WTC11 (cell line): ENCODE data around the gene GYPE. TPM values are rescaled to one million over a fixed set of nuclear protein-coding genes. Genes with fewer than 3 reads are reported as not detected.
"Not testable (repeated sequence)": the region's sequence is repeated elsewhere in the genome, so short reads cannot be mapped to it uniquely, and the experiment has no call there.

ENCODE experiments used
- ATAC-seq: fragments of 200-7000 bp; cut with Tn5 transposase; 2 replicates; pipeline ENCODE4 v1.10.0; 2021; ENCODE audit warnings: mild to moderate bottlenecking, moderate library complexity
- CTCF ChIA-PET: fragments of 300-600 bp; sonication (Branson Sonifier 250); formaldehyde crosslinking; loops from one replicate; lab custom pipeline; 2021; ENCODE audit warnings: antibody characterized with exemption; lab: Charles Lee
- POLR2A ChIA-PET: fragments of 350-600 bp; sonication (Branson Sonifier 250); formaldehyde crosslinking; loops from one replicate; lab custom pipeline; 2021; ENCODE audit warnings: antibody characterized with exemption; lab: Charles Lee
- DNase-seq: peaks from one replicate; pipeline ENCODE4 v3.0.0; 2021; ENCODE audit warnings: low spot score
- H3K27ac Mint-ChIP-seq: 2 replicates; pipeline ENCODE4 v1.8.0; 2021; ENCODE audit warnings: mixed read lengths
- H3K27me3 Mint-ChIP-seq: 2 replicates; pipeline ENCODE4 v1.8.0; 2021; ENCODE audit warnings: low read depth, mild to moderate bottlenecking, moderate library complexity, mixed read lengths
- H3K36me3 Mint-ChIP-seq: 2 replicates; pipeline ENCODE4 v1.8.0; 2021; ENCODE audit warnings: mixed read lengths
- H3K4me1 Mint-ChIP-seq: 2 replicates; pipeline ENCODE4 v1.8.0; 2022; ENCODE audit warnings: mixed read lengths
- H3K4me3 Mint-ChIP-seq: 2 replicates; pipeline ENCODE4 v1.8.0; 2021; ENCODE audit warnings: mild to moderate bottlenecking, moderate library complexity, mixed read lengths
- H3K9me3 Mint-ChIP-seq: 2 replicates; pipeline ENCODE4 v1.8.0; 2021; ENCODE audit warnings: mixed read lengths
- CBFB ChIP-seq: sonication (generic); formaldehyde crosslinking; IDR thresholded peaks from 2 replicates; pipeline ENCODE4 v1.8.1; 2022; ENCODE audit warnings: mild to moderate bottlenecking, low read depth, missing genetic modification reagents
- TEAD4 ChIP-seq: sonication (generic); formaldehyde crosslinking; IDR thresholded peaks from 2 replicates; pipeline ENCODE4 v1.8.0; 2022; ENCODE audit warnings: mild to moderate bottlenecking, missing genetic modification reagents
- ZNF263 ChIP-seq: sonication (generic); formaldehyde crosslinking; IDR thresholded peaks from 2 replicates; pipeline ENCODE4 v1.8.1; 2022; ENCODE audit warnings: low read depth, mild to moderate bottlenecking, moderate library complexity, missing genetic modification reagents
- total RNA-seq: library from RNA; stranded (reverse); gene quantifications from 3 replicates; pipeline ENCODE4 v1.2.3, GENCODE V29; 2021
- TF ChIP-seq, protein P1 (sequence below): sonication (generic); formaldehyde crosslinking; conservative IDR thresholded peaks from 2 replicates; pipeline ENCODE4 v1.8.1; 2023; ENCODE audit warnings: mild to moderate bottlenecking, low read depth, missing genetic modification reagents, moderate library complexity
- TF ChIP-seq, protein P2 (sequence below): fragments of 250-450 bp; sonication (Bioruptor Pico); IDR thresholded peaks from 2 replicates; pipeline ENCODE4 v1.9.0; 2021; ENCODE audit warnings: mild to moderate bottlenecking, borderline replicate concordance
- TF ChIP-seq, protein P3 (sequence below): fragments of 250-450 bp; sonication (Bioruptor Pico); IDR thresholded peaks from 2 replicates; pipeline ENCODE4 v1.9.0; 2021; ENCODE audit warnings: mild to moderate bottlenecking

The GYPE gene
- total RNA-seq, 1 experiment from 2014 or later, result not detected

DNA sequence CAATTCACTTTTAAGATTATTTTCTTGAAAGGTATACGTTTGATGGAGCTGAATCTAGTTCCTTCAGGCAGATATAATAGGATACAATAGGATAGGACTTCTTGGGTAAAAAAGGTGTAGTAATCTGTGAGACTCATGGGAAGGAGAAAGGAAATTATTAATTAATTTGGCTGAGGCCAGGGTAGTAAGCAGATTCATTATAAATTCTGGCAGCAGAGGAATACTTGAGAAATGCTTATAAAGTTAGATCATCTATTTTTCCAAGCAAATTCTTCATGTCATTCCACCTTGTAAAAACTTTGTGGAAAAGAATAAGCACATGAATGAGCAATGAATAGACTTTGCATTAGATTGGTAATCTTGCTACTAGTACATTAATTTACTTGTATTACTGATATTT lies 46.9 kb downstream of the GYPE start (continued):
- TF ChIP-seq, protein P1, sequence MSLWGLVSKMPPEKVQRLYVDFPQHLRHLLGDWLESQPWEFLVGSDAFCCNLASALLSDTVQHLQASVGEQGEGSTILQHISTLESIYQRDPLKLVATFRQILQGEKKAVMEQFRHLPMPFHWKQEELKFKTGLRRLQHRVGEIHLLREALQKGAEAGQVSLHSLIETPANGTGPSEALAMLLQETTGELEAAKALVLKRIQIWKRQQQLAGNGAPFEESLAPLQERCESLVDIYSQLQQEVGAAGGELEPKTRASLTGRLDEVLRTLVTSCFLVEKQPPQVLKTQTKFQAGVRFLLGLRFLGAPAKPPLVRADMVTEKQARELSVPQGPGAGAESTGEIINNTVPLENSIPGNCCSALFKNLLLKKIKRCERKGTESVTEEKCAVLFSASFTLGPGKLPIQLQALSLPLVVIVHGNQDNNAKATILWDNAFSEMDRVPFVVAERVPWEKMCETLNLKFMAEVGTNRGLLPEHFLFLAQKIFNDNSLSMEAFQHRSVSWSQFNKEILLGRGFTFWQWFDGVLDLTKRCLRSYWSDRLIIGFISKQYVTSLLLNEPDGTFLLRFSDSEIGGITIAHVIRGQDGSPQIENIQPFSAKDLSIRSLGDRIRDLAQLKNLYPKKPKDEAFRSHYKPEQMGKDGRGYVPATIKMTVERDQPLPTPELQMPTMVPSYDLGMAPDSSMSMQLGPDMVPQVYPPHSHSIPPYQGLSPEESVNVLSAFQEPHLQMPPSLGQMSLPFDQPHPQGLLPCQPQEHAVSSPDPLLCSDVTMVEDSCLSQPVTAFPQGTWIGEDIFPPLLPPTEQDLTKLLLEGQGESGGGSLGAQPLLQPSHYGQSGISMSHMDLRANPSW (CRISPR knock-in tag), result no peak
- TF ChIP-seq CBFB (CRISPR knock-in tag) (no peak), ZNF263 (CRISPR knock-in tag) (no peak), TEAD4 (CRISPR knock-in tag) (no peak)
- TF ChIP-seq, protein P2, sequence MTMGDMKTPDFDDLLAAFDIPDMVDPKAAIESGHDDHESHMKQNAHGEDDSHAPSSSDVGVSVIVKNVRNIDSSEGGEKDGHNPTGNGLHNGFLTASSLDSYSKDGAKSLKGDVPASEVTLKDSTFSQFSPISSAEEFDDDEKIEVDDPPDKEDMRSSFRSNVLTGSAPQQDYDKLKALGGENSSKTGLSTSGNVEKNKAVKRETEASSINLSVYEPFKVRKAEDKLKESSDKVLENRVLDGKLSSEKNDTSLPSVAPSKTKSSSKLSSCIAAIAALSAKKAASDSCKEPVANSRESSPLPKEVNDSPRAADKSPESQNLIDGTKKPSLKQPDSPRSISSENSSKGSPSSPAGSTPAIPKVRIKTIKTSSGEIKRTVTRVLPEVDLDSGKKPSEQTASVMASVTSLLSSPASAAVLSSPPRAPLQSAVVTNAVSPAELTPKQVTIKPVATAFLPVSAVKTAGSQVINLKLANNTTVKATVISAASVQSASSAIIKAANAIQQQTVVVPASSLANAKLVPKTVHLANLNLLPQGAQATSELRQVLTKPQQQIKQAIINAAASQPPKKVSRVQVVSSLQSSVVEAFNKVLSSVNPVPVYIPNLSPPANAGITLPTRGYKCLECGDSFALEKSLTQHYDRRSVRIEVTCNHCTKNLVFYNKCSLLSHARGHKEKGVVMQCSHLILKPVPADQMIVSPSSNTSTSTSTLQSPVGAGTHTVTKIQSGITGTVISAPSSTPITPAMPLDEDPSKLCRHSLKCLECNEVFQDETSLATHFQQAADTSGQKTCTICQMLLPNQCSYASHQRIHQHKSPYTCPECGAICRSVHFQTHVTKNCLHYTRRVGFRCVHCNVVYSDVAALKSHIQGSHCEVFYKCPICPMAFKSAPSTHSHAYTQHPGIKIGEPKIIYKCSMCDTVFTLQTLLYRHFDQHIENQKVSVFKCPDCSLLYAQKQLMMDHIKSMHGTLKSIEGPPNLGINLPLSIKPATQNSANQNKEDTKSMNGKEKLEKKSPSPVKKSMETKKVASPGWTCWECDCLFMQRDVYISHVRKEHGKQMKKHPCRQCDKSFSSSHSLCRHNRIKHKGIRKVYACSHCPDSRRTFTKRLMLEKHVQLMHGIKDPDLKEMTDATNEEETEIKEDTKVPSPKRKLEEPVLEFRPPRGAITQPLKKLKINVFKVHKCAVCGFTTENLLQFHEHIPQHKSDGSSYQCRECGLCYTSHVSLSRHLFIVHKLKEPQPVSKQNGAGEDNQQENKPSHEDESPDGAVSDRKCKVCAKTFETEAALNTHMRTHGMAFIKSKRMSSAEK (CRISPR knock-in tag), result no peak
- TF ChIP-seq, protein P3, sequence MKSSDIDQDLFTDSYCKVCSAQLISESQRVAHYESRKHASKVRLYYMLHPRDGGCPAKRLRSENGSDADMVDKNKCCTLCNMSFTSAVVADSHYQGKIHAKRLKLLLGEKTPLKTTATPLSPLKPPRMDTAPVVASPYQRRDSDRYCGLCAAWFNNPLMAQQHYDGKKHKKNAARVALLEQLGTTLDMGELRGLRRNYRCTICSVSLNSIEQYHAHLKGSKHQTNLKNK (CRISPR knock-in tag), result no peak
- TF ChIP-seq, all 79 proteins: peak for 0

DNA sequence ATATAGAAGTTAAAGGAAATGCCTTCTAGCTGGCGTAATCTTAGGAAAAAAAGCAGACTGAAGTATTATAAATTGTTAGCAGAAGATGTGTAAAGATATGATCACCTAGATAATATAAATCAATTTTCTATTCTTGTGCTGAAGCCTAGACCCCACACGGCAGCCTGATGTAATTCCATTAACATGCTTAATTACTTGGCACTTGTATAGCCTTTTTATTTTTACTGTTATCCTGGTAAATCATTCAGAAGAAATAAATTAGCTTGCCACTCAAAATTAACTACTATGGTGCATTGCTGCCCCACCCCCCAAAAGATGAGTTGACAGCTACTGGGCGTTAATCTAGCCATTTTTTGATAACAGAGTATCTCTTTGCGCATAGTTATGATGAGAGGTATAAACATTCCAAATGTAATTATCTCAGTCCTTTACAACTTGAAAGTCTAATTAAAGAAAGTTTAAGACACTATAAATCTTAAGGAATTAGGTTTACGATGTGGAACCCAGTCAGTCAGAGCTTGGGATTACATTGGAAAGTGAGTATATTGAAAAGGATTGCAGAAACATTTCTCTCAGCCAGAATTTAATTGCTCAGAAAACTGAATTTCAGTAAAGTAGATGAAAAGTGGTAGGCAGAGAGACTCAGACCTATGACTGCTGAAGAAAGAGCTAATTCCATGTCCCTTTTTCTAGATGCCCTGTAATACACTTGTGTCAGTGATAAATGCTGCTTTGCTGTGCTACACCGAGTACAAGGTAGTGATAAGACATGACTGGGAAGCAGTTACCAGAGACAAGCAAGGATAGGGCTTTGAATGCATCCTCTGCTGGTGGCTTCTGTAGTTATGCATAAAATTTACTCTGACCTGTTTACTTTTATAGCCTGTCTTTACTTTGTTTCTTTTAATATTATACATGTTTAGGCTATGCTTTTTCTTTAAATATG lies 47.7 kb downstream of the GYPE start:
- not testable (repeated sequence) for H3K36me3 Mint-ChIP-seq

DNA sequence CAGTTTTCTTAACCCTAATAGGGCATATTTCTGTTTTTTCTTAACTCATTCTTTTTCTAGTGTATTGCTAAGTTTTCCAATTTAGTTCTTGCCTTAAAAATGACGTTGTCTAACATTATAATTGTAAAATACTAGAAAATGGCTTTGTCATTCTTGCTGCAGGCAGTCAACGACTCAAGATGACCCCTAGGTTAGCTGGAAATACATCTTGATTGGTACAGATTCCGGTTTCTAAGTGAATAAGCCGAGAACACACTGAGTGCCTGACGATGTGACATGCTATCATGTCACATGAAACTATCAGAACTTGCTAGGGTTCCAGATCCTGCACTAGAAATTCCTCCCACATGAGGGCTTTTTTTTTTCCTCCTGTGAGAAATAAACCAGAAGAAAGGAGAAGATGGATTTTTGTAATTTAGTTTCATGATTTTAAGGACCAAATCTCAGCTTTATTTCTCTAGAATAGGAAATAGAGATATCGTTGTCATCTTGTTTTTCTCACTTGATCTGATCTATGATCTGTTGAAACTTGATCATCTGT lies 49.3 kb downstream of the GYPE start:
- H3K4me3 Mint-ChIP-seq, H3K9me3 Mint-ChIP-seq, H3K27me3 Mint-ChIP-seq, ATAC-seq, POLR2A ChIA-PET, H3K36me3 Mint-ChIP-seq, CTCF ChIA-PET, DNase-seq, H3K27ac Mint-ChIP-seq, H3K4me1 Mint-ChIP-seq: not testable (repeated sequence)

More for the DNA sequence above, 47.7 kb downstream of the GYPE start:
- H3K9me3 Mint-ChIP-seq, ATAC-seq, CTCF ChIA-PET, H3K27me3 Mint-ChIP-seq, H3K27ac Mint-ChIP-seq, POLR2A ChIA-PET, H3K4me1 Mint-ChIP-seq, H3K4me3 Mint-ChIP-seq, DNase-seq: not testable (repeated sequence)

DNA sequence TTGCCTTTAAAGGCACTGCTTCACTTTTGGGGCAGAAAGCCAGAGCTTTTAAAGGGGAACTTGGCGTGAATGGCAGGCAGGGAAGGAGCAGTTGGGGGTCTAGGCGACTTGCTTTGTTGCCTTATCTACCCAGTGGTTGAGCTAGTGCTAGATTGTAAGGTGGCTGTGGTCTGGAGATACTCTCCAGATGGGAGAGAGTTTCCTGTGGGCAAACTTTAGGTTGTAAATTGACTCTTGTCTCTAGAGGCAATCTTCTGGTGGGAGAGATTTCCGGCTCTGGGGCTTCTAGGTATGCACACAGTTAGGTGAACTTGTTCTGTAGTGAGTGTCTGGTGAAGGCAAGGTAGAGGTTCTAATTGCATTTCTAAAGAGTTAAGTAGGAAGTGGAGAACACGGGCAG lies 50.7 kb downstream of the GYPE start:
- H3K27me3 Mint-ChIP-seq, H3K4me3 Mint-ChIP-seq, H3K9me3 Mint-ChIP-seq, H3K4me1 Mint-ChIP-seq, CTCF ChIA-PET, H3K36me3 Mint-ChIP-seq, H3K27ac Mint-ChIP-seq, DNase-seq, POLR2A ChIA-PET: not testable (repeated sequence)
- ATAC-seq, result peak; percentile 41

DNA sequence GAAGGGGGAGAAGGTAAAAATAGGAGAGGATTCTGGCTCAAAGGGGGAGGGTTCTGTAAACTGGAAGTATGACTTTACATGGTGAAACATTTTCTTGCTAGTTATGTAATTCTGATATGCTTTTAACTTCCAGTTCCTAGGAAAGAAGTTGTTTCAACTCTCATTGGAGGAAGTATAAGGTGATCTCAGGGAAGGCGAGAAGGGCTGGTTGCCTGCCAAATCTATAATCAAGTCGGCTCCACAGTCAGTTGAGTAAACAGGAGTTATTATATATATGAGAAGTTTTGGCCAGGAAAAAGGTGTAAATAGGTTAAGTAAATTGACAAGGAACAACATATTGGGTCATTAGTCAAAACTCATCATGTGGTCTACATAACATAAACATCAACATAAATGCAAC lies 56.1 kb downstream of the GYPE start:
- H3K4me1 Mint-ChIP-seq, POLR2A ChIA-PET, H3K4me3 Mint-ChIP-seq, H3K27me3 Mint-ChIP-seq, ATAC-seq, CTCF ChIA-PET, DNase-seq, H3K27ac Mint-ChIP-seq, H3K36me3 Mint-ChIP-seq, H3K9me3 Mint-ChIP-seq: not testable (repeated sequence)

DNA sequence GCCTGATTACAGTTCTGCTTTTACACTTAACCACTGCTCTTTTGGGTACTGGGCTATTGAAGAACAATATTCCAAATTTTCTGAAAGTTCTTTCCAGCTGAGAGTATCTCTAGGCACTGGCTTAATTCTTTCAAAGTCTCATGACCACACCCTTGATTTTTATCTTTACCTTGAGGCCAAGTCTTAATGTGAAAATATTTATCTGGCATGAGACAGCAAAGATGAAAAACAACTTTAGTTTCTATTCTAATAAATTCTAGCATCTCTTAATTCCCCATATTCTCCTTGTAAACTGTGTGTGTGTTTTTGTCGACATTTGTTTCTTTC lies 61.9 kb downstream of the GYPE start:
- H3K4me3 Mint-ChIP-seq, POLR2A ChIA-PET, H3K27ac Mint-ChIP-seq, H3K27me3 Mint-ChIP-seq, H3K9me3 Mint-ChIP-seq, H3K4me1 Mint-ChIP-seq, H3K36me3 Mint-ChIP-seq, DNase-seq, CTCF ChIA-PET, ATAC-seq: not testable (repeated sequence)

DNA sequence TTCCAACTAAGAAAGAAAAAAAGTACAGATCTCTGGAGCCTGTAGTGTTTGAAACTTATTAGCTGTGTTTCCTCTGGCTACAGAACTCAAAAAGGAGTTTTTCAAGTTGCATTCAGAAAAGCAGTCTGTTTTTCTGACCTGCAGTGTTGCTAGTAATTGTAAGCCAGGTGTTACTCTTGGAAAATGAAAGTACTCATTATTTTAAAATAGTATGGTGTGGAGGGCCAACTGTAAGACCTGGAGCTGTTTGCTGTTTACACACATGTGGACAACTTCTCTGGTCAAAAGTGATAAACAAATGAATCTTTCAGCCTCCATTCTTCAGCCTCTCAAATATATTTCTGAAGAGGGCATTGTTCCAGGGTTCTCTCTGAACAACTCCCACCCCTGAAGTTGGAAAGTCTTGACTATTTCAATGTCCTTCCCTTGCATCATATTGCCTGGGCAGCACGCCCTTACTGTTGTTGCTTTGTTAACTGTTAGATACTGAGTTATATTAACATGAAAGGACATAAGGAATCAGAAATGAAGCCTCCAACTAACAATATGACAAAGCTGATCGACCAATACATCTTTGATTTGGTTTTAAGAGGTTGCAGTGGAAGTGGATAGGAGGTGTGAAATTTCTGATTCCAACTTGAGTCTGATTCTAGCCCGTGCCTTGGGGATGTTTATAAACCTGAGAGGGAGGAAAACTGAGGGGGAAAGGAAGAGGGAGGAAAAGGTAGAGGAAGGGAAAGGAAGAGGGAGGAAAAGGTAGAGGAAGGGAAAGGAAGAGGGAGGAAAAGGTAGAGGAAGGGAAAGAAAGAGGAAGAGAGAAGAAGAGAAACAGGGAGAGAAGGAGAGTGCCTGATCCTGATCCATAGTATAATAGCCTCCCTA lies 62.5 kb downstream of the GYPE start:
- H3K9me3 Mint-ChIP-seq, H3K36me3 Mint-ChIP-seq, H3K4me1 Mint-ChIP-seq, H3K27me3 Mint-ChIP-seq, POLR2A ChIA-PET, CTCF ChIA-PET, H3K4me3 Mint-ChIP-seq, ATAC-seq, H3K27ac Mint-ChIP-seq, DNase-seq: not testable (repeated sequence)

DNA sequence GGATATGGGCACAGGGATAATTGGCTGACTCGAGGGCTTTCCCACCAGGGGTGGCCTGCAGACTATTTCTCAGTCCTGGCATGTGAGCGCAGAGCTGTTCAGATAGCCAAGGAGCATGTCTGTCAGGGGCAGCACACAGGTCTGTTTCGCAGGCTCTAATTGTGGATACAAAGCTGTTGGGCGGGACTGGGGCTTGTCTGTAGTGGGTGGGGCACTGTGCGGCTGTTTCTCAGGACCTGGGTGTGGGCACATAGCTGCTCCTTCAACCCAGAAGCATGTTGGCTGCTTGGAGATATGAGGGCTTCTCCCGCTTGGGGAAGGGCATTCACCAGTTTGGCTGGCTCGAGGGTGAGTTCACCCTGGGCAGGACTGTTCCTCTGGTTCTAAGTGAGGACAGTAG lies 65.9 kb downstream of the GYPE start:
- ATAC-seq, H3K4me1 Mint-ChIP-seq, DNase-seq, H3K9me3 Mint-ChIP-seq, H3K27me3 Mint-ChIP-seq, H3K4me3 Mint-ChIP-seq, CTCF ChIA-PET, H3K36me3 Mint-ChIP-seq, POLR2A ChIA-PET, H3K27ac Mint-ChIP-seq: not testable (repeated sequence)
